Measurements from ENCODE around the gene CLCN5. TPM values are rescaled to one million over a fixed set of nuclear protein-coding genes. Genes with fewer than 3 reads are reported as not detected.

The CLCN5 gene
- total RNA-seq, 6 experiments from 2014 or later, result 9.7 to 26.5 (median 14.0) TPM

DNA sequence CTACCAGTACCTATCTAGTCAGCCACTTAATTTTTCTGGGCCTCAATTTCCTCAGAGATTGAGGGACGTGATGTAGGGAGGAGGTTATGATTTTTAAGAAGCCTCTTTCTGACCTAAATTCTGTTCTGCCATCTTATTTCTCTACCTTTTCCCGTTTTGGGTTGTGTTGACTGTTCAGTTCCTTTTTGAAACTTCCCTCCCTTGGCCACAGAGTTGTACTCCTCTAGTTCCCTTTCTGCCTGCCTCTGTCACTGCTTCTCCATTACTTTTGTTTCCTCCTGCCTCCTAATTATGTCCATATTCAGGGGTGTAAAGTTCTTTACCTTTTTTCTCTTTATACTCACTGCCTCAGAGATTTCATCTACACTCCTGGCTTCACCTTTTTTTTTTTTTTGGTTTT, 25.4 kb downstream of the CLCN5 start:
- H3K4me1 ChIP-seq, result no peaks in the 10 kb centered on the region
- ATAC-seq, result peak in 1 of 4 donors; percentile 15
- 32% methylated on average over 2 of the region's 2 CpGs for WGBS (ENCODE audit: insufficient coverage, low coverage, low lambda C conversion rate, missing lambda C conversion rate)
- TF ChIP-seq, protein P1, sequence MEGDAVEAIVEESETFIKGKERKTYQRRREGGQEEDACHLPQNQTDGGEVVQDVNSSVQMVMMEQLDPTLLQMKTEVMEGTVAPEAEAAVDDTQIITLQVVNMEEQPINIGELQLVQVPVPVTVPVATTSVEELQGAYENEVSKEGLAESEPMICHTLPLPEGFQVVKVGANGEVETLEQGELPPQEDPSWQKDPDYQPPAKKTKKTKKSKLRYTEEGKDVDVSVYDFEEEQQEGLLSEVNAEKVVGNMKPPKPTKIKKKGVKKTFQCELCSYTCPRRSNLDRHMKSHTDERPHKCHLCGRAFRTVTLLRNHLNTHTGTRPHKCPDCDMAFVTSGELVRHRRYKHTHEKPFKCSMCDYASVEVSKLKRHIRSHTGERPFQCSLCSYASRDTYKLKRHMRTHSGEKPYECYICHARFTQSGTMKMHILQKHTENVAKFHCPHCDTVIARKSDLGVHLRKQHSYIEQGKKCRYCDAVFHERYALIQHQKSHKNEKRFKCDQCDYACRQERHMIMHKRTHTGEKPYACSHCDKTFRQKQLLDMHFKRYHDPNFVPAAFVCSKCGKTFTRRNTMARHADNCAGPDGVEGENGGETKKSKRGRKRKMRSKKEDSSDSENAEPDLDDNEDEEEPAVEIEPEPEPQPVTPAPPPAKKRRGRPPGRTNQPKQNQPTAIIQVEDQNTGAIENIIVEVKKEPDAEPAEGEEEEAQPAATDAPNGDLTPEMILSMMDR (IDR thresholded peaks at IDR 0.05), result no peak
- no peak for TF ChIP-seq POLR2A (IDR thresholded peaks at IDR 0.05)
- no peak overlapping the region for H3K4me3 ChIP-seq
- intact Hi-C loops (cut with DNase I), result no loop called here
- H3K9me3 ChIP-seq, result no peaks in the 10 kb centered on the region
- no peaks in the 10 kb centered on the region for H3K36me3 ChIP-seq
- no peak for DNase-seq
- H3K27ac ChIP-seq, result no peak overlapping the region
- no peaks in the 10 kb centered on the region for H3K27me3 ChIP-seq

DNA sequence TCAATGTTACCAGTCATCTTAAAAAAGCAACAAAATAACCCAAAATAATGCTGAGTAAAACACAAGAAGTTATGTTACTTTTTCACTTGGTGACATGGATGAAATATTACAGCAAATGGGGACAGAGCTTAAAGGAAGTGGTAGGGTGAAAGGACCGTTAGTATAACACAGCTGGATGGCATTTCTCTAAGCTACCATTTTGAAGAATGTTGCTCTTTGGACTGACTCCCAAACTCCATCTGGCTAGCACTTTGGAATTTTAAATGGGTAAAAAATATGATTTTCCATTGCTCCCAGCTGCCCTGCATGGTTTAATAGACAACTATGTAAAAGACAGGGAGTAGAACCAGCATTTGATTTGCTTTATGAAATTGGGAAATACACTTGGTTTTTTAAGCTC, 27.6 kb downstream of the CLCN5 start:
- H3K36me3 ChIP-seq, result no peaks in the 10 kb centered on the region
- no peaks in the 10 kb centered on the region for H3K4me1 ChIP-seq
- DNase-seq, result no peak
- no peak overlapping the region for H3K4me3 ChIP-seq
- no peak for ATAC-seq
- H3K9me3 ChIP-seq, result no peaks in the 10 kb centered on the region
- intact Hi-C loops (cut with DNase I), result no loop called here
- WGBS (ENCODE audit: insufficient coverage, low coverage, low lambda C conversion rate, missing lambda C conversion rate), result 0% methylated on average over 1 of the region's 1 CpG
- no peaks in the 10 kb centered on the region for H3K27me3 ChIP-seq
- no peak overlapping the region for H3K27ac ChIP-seq
- no peak for TF ChIP-seq POLR2A (IDR thresholded peaks at IDR 0.05)
- TF ChIP-seq, protein P1 (IDR thresholded peaks at IDR 0.05), result no peak

DNA sequence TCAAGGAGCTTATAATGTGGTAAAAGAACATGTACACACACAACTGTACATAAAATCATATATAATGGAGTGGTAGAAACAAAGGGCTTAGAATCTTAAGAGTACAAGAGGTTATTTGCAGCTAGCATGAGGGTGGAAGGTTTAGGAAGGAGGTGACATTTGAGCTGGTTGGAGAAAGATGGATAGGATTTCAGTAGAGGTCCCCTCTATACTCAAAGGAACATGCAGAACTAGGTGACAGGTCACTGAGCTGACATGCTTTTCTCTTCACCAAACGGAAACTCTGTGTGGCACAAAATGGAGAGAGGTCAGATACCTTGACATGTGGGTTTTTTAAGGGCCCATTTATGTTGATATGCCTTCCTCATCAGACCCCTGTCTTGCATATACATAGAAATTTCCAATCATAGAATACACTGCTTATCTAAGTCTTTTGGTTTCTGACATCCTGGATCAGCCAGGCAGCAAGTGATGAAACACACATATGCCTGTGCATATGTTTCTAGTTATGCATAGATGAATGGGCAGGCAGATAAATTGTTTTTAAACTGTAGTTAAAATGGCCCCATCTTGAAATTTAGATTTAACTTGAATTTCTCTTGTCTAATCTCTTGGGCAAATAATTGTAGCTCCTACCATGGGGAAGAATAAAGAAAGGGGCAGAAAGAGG, 29.3 kb downstream of the CLCN5 start:
- H3K4me3 ChIP-seq, result no peak overlapping the region
- no peaks in the 10 kb centered on the region for H3K9me3 ChIP-seq
- WGBS (ENCODE audit: insufficient coverage, low coverage, low lambda C conversion rate, missing lambda C conversion rate), result 33% methylated on average over 1 of the region's 1 CpG
- intact Hi-C loops (cut with DNase I), result no loop called here
- no peak overlapping the region for H3K27ac ChIP-seq
- H3K36me3 ChIP-seq, result no peaks in the 10 kb centered on the region
- H3K27me3 ChIP-seq, result no peaks in the 10 kb centered on the region
- ATAC-seq (no peak), DNase-seq (no peak)
- no peaks in the 10 kb centered on the region for H3K4me1 ChIP-seq
- TF ChIP-seq POLR2A (IDR thresholded peaks at IDR 0.05), result no peak

DNA sequence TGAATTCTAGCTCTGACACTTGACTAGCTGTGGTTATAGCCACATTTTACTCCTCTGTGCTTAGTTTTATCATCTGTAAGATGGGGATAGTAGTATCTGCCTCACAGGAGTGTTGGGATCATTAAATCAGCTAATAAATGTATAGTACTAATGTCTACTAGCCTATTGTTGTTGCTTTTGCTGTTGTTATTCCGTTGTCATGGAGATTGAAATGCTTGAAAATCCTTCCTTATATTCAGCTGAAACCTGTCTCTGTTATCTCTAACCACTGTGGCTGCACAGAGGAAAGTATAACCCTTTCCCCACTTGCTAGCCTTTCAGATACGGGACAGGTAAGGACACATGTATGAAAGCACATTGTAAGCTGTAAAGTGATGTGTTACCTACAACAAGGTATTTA, 33.9 kb downstream of the CLCN5 start:
- H3K36me3 ChIP-seq, result no peaks in the 10 kb centered on the region
- ATAC-seq, result no peak
- WGBS (ENCODE audit: insufficient coverage, low coverage, low lambda C conversion rate, missing lambda C conversion rate), result 65% methylated on average over 2 of the region's 2 CpGs
- intact Hi-C loops (cut with DNase I), result no loop called here
- H3K4me3 ChIP-seq, result no peak overlapping the region
- H3K27ac ChIP-seq, result no peak overlapping the region
- H3K9me3 ChIP-seq, result no peaks in the 10 kb centered on the region
- no peak for TF ChIP-seq POLR2A (IDR thresholded peaks at IDR 0.05)
- TF ChIP-seq, protein P1 (IDR thresholded peaks at IDR 0.05), result no peak
- H3K4me1 ChIP-seq, result no peaks in the 10 kb centered on the region
- DNase-seq, result no peak
- H3K27me3 ChIP-seq, result peaks cover 0 to 6% of the 10 kb centered on the region in 2 donors

DNA sequence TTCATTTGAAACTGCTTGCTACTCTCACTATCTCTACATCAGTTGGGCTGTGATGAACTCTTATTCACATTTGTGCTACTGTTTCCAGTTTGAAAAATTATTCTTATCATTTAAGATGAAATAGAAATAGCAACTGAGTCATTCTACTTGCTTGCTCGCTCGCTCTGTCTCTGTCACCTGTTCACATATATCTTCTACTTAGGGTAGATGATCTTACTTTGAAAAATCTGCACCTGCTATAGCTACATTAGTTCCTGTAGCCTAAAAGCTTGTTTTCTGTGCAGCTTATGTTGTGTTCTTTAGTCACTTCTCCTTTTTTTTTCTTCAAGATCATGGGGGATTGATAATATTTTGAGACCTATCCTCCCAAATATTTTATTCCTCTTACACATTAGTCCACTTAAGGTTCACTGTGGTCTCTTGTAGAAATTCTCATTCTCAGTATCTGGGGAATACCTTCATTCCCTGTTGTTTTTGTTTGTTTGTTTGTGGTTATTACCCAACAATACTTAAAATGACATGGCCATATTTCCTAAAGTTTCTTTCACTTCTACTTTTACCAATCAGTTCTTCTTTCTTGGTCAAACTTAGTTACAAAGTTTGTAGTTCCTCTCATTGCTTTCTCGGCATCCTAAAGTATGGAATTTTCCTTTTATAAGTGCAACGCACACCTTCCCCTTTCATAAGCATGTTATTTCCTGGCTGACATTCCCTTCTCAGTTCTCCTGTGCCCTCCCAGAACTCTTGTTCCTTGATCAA, 36.5 kb downstream of the CLCN5 start:
- DNase-seq, result no peak
- no peak for ATAC-seq
- H3K9me3 ChIP-seq, result no peaks in the 10 kb centered on the region
- H3K27me3 ChIP-seq, result peaks cover 0 to 6% of the 10 kb centered on the region in 2 donors
- intact Hi-C loops (cut with DNase I), result no loop called here
- no peaks in the 10 kb centered on the region for H3K4me1 ChIP-seq
- no peak overlapping the region for H3K4me3 ChIP-seq
- no peaks in the 10 kb centered on the region for H3K36me3 ChIP-seq
- TF ChIP-seq, protein P1 (IDR thresholded peaks at IDR 0.05), result no peak
- TF ChIP-seq POLR2A (IDR thresholded peaks at IDR 0.05), result no peak
- no peak overlapping the region for H3K27ac ChIP-seq
- WGBS (ENCODE audit: insufficient coverage, low coverage, low lambda C conversion rate, missing lambda C conversion rate), result 53% methylated on average over 4 of the region's 4 CpGs

Measured in right lobe of liver (tissue), 6 donors.